ENCODE measurements around the gene ITPA. TPM values are rescaled to one million over a fixed set of nuclear protein-coding genes. Genes with fewer than 3 reads are reported as not detected.

Gene ITPA
- total RNA-seq, 2 donors from 2014 or later = 31.4 to 36.3 TPM

DNA sequence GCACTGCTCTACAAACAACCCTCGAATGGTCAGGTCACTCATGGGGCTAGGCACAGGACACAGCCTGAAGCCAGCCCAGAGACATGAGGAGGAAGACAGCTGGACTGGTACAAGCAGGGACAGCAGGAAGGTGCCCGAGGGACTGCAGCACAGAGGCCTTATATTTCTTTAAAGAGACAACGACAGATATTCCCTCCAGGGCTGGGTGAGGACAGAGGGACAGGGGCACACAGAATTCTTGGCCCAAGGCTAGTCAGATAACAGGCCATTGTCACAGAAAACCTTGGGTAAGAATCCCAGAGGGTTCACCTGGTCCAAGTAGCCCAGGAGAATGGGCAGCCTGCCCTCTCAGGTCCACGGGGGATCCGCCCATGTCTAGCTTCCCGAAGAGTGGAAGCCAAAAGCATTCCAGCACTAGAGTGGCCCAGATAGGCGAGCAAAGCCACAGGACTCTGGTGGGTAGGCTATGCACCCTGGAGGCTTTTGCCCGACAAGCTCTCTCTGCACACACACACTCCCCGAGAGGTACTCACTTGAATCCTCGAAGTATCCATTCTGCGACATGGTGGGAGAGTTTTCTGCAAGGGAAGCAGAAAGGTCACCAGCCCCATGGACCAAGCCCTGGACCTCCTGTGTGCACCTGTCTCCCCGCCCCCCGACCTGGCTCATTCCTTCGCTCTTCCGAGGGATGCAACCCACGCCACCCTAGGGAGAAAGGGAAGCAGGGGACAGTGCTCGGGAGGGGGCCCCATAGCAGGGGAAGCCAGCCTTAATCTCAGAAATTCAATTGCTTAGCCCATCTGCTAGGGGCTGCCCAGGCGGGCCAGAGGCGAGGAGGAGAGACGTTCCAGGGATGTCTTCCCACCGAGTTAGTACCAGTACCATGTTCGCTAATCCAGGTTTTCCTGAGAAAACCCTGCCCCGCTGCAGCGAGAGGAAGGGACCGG is 28.0 kb downstream of the ITPA start:
- Histone ChIP-seq H3K4me3 (no peak overlapping the region), H3K4me1 (peaks cover 27% of the 10 kb centered on the region), H3K9me3 (no peaks in the 10 kb centered on the region), H3K27ac (no peak overlapping the region), H3K36me3 (replicated peaks in 1 of 2; ENCODE audit: insufficient read depth in 1 of 2, low read depth in 2 of 2) (no peaks in the 10 kb centered on the region), H3K27me3 (peaks cover 0 to 10% of the 10 kb centered on the region in 2 donors)
- ATAC-seq (no peak), DNase-seq (no peak)
- intact Hi-C loops (cut with DNase I) = no loop called here
- TF ChIP-seq, protein P1, sequence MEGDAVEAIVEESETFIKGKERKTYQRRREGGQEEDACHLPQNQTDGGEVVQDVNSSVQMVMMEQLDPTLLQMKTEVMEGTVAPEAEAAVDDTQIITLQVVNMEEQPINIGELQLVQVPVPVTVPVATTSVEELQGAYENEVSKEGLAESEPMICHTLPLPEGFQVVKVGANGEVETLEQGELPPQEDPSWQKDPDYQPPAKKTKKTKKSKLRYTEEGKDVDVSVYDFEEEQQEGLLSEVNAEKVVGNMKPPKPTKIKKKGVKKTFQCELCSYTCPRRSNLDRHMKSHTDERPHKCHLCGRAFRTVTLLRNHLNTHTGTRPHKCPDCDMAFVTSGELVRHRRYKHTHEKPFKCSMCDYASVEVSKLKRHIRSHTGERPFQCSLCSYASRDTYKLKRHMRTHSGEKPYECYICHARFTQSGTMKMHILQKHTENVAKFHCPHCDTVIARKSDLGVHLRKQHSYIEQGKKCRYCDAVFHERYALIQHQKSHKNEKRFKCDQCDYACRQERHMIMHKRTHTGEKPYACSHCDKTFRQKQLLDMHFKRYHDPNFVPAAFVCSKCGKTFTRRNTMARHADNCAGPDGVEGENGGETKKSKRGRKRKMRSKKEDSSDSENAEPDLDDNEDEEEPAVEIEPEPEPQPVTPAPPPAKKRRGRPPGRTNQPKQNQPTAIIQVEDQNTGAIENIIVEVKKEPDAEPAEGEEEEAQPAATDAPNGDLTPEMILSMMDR (IDR thresholded peaks at IDR 0.05) = no peak
- no peak for TF ChIP-seq POLR2A (IDR thresholded peaks at IDR 0.05)
- WGBS, 2 donors = 66 to 71% methylated on average over 19 to 25 of the region's 25 CpGs

- intact Hi-C loops (cut with DNase I) = no loop called here
- Histone ChIP-seq H3K4me1 (peaks cover 27% of the 10 kb centered on the region), H3K9me3 (no peaks in the 10 kb centered on the region), H3K4me3 (peak overlapping the region; percentile 28 to 68), H3K36me3 (replicated peaks in 1 of 2; ENCODE audit: insufficient read depth in 1 of 2, low read depth in 2 of 2) (no peaks in the 10 kb centered on the region), H3K27me3 (peaks cover 0 to 10% of the 10 kb centered on the region in 2 donors), H3K27ac (no peak overlapping the region)
- DNase-seq (no peak), ATAC-seq (no peak)
- WGBS, 2 donors = 9 to 13% methylated on average over 17 to 57 of the region's 59 CpGs
- TF ChIP-seq, protein P1 (IDR thresholded peaks at IDR 0.05) = no peak
Observed at GRCh38 chr20:3237958-3238615, 28.8 kb downstream of the ITPA start.

- WGBS, 2 donors = 0% methylated on average over 21 of the region's 48 CpGs; no CpG with 5 or more reads in 1 of the 2 donors
- Histone ChIP-seq H3K27ac (no peak overlapping the region), H3K27me3 (peaks cover 0 to 10% of the 10 kb centered on the region in 2 donors), H3K4me3 (peak overlapping the region; percentile 28 to 68), H3K36me3 (replicated peaks in 1 of 2; ENCODE audit: insufficient read depth in 1 of 2, low read depth in 2 of 2) (no peaks in the 10 kb centered on the region), H3K9me3 (no peaks in the 10 kb centered on the region), H3K4me1 (peaks cover 27% of the 10 kb centered on the region)
- no peak for TF ChIP-seq POLR2A (IDR thresholded peaks at IDR 0.05)
- TF ChIP-seq, protein P1 (IDR thresholded peaks at IDR 0.05) = no peak
- peak; percentile 22 for ATAC-seq
- intact Hi-C loops (cut with DNase I) = no loop called here
- peak in 3 of 4 donors; percentile 18 to 38 (median 23) for DNase-seq
Observed at GRCh38 chr20:3238616-3239025, 29.3 kb downstream of the ITPA start.

GRCh38 chr20:3239026-3239866 is 29.9 kb downstream of the ITPA start, which contains the start of gene SLC4A11:
TSS of gene SLC4A11 (minus strand) at chr20:3239190. CDS start at chr20:3239137, 53 bp downstream.
- DNase-seq (peak; percentile 55 to 68 (median 62)), ATAC-seq (peak; percentile 69)
- Histone ChIP-seq H3K36me3 (replicated peaks in 1 of 2; ENCODE audit: insufficient read depth in 1 of 2, low read depth in 2 of 2) (no peaks in the 10 kb centered on the region), H3K4me3 (peak within 1 kb of the TSS; percentile 28 to 68), H3K4me1 (peaks cover 27% of the 10 kb centered on the region), H3K27ac (no peak within 1 kb of the TSS), H3K9me3 (no peaks in the 10 kb centered on the region), H3K27me3 (peaks cover 0 to 10% of the 10 kb centered on the region in 2 donors)
- no peak for TF ChIP-seq POLR2A (IDR thresholded peaks at IDR 0.05)
- TF ChIP-seq, protein P1 (IDR thresholded peaks at IDR 0.05) = no peak
- 0 to 2% methylated on average over 25 to 89 of the region's 107 CpGs for WGBS, 2 donors
- intact Hi-C loops (cut with DNase I) = no loop called here

Measured in body of pancreas (tissue), 4 donors.